ENCODE data around the gene HOXA11. TPM values are rescaled to one million over a fixed set of nuclear protein-coding genes. Genes with fewer than 3 reads are reported as not detected.

Gene HOXA11
- total RNA-seq, 1 donor from 2014 or later = 10.7 TPM

DNA sequence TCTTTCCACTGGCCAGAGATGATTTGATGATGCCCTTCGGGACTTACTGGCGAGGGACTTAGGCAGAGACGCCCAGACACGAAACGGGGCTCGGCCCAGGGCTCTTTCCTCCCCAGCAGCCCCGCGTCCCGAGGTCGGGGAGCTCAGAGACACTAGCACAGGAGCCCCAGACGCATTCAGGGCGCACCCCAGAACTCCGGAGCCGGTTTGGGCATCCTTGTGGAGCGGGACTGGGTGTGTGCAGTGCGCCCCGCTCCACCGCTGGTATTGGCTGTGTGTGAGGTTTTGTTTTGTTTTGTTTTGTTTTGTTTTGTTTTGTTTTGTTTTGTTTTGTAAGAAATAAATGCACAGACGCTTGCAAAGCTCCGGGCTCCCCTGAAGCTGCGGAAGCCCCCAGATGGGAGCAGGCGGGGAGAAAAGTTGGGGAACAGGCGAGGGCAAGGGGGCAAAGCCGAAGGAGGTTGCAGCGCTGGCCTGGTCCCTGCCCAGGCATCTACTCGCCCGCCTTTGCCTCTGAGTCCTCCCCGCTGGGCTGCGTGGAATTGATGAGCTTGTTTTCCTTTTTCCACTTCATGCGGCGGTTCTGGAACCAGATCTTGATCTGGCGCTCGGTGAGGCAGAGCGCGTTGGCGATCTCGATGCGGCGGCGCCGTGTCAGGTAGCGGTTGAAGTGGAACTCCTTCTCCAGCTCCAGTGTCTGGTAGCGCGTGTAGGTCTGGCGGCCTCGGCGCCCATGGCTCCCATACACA lies 39.7 kb downstream of the HOXA11 start:
- H3K4me3 ChIP-seq (ENCODE audit: low read depth, low read length) = peak overlapping the region; percentile 75
- no peak for DNase-seq (ENCODE audit: low read depth)
- TF ChIP-seq, protein P1, sequence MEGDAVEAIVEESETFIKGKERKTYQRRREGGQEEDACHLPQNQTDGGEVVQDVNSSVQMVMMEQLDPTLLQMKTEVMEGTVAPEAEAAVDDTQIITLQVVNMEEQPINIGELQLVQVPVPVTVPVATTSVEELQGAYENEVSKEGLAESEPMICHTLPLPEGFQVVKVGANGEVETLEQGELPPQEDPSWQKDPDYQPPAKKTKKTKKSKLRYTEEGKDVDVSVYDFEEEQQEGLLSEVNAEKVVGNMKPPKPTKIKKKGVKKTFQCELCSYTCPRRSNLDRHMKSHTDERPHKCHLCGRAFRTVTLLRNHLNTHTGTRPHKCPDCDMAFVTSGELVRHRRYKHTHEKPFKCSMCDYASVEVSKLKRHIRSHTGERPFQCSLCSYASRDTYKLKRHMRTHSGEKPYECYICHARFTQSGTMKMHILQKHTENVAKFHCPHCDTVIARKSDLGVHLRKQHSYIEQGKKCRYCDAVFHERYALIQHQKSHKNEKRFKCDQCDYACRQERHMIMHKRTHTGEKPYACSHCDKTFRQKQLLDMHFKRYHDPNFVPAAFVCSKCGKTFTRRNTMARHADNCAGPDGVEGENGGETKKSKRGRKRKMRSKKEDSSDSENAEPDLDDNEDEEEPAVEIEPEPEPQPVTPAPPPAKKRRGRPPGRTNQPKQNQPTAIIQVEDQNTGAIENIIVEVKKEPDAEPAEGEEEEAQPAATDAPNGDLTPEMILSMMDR (conservative IDR thresholded peaks at IDR 0.05; ENCODE audit: low read depth, low read length) = no peak

DNA sequence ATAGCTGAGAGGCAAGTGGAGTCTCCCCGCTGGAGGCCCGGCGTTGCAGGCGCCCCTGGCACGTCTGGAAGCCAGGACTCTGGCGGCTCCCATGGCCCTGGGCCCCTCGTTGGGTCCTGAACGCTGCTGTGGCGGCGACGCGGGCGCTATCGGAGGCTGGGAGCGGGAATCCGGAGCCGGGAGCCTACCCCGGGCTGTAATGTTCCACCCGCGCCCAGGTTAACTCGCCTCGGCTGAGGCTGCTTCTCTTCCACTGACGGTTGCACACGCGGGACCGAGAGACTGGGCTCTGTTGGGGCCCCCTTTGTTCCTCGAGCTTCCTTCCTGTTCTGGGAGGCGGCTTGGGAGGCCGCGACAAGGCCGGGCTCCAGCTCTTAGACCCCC lies 40.3 kb downstream of the HOXA11 start:
- peak overlapping the region; percentile 75 for H3K4me3 ChIP-seq (ENCODE audit: low read depth, low read length)
- DNase-seq (ENCODE audit: low read depth) = no peak
- TF ChIP-seq, protein P1 (conservative IDR thresholded peaks at IDR 0.05; ENCODE audit: low read depth, low read length) = no peak

DNA sequence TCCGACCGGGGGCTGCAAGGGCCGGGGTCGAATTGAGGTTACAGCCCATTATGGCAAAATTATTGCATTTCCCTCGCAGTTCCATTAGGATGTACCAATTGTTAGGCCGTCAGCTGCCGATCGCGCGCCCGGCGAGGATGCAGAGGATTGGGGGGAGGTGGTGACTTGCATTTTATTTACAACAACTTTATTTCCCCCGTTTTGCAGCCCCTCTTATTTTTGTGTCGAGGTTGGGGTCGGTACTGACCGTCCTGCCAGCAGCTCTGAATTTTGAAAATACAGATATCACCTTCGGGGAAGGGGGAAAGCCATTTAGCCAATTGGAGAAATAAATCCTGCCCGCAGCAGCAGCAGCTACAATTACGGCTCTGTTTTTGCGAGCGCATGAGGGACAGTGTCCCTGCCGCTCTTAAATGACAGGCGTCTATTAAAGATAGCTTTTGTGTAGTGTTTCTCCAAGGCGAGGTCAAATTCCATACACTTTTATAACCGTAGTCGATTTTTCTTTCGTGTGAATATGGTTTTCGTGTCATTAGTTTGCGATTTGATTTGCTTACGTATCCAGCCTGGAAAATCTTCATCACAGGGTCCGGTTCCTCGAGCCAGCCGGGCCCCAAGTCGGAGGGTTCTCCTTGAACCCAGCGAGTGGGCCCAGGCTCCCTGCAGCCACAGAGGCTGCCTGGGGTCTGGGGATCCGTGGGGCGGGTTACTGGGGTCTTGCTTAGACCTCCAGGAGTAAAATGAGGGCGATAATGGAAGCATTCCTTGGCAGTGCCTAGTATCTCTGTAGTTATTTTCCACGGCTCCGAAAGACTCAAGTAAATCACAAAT lies 40.9 kb downstream of the HOXA11 start:
- H3K4me3 ChIP-seq (ENCODE audit: low read depth, low read length) = peak overlapping the region; percentile 75
- DNase-seq (ENCODE audit: low read depth) = no peak

DNA sequence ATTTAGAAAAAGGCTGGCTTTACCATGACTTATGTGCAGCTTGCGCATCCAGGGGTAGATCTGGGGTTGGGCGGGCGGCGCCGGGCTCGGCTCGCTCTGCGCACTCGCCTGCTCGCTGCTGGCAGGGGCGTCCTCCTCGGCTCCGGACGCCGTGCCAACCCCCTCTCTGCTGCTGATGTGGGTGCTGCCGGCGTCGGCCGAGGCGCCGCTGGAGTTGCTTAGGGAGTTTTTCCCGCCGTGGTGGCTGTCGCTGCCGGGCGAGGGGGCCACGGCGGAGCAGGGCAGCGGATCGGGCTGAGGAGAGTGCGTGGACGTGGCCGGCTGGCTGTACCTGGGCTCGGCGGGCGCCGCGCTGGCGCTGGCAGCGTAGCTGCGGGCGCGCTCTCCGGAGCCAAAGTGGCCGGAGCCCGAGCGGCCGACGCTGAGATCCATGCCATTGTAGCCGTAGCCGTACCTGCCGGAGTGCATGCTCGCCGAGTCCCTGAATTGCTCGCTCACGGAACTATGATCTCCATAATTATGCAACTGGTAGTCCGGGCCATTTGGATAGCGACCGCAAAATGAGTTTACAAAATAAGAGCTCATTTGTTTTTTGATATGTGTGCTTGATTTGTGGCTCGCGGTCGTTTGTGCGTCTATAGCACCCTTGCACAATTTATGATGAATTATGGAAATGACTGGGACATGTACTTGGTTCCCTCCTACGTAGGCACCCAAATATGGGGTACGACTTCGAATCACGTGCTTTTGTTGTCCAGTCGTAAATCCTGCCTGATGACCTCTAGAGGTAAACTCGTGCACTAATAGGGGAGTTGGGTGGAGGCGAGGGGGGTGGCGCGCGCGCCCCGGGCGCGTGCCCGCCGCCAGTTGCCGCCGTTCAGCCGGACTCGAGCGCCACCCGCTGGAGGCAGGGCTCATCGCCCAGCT lies 41.7 kb downstream of the HOXA11 start, which contains the start of gene HOXA5:
TSS of gene HOXA5 (minus strand) at position 659 of the 927 bp plus-strand sequence. CDS start at position 585, 74 bp downstream.
- H3K4me3 ChIP-seq (ENCODE audit: low read depth, low read length) = peak within 1 kb of the TSS; percentile 75
- peak; percentile 90 for DNase-seq (ENCODE audit: low read depth)
- TF ChIP-seq, protein P1 (conservative IDR thresholded peaks at IDR 0.05; ENCODE audit: low read depth, low read length) = peak; percentile 88

More for the DNA sequence above, 40.9 kb downstream of the HOXA11 start:
- TF ChIP-seq, protein P1 (conservative IDR thresholded peaks at IDR 0.05; ENCODE audit: low read depth, low read length) = no peak

DNA sequence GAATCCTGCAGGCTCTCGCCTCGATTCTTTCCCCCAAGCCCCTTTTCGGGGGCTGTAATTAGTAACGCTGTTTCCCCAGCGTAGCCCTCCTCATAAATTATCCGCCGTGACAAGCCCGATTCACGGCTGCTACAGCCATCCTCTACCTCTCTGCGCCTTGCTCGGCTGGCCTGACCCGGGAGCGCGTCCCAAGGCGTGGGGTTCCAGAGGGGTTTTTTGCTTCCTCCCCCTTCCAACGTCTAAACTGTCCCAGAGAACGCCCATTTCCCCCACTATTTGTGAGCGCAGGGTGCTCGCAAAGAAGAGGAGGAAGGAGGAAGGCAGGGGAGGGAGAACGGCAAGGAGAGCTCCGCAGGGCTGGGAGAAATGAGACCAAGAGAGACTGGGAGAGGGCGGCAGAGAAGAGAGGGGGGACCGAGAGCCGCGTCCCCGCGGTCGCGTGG lies 42.4 kb downstream of the HOXA11 start:
- TF ChIP-seq, protein P1 (conservative IDR thresholded peaks at IDR 0.05; ENCODE audit: low read depth, low read length) = no peak
- DNase-seq (ENCODE audit: low read depth) = no peak
- peak overlapping the region; percentile 75 for H3K4me3 ChIP-seq (ENCODE audit: low read depth, low read length)

DNA sequence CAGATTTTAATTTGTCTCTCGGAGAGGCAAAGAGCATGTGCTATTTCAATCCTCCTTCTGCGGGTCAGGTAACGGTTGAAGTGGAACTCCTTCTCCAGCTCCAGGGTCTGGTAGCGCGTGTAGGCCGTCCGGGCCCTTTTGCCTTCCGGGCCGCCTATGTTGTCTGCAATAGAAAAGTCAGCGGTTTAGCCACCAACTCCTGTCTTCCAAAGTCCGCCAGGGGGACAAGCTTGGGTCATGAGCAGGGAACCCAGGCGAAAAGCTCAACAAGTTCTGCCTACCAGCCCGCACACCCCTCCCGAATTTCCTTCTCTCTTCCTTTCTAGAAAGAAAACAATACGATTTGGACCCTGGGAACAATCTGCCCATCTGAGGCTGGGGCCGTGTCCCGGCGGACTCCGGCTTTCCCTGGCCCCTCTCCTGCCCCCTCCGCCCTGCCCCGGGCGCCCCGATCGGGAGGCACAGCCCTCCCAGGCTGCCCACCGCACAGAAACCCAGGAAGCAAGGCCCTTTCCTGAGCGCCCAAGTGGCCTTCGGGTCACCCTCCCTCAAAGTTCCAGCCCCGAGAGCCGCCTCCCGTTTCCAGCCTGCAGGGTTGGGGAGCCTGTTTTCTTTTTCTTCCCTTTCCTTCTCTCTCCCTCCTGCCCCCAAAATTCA lies 43.0 kb downstream of the HOXA11 start:
- H3K4me3 ChIP-seq (ENCODE audit: low read depth, low read length) = peak overlapping the region; percentile 75
- DNase-seq (ENCODE audit: low read depth) = no peak
- TF ChIP-seq, protein P1 (conservative IDR thresholded peaks at IDR 0.05; ENCODE audit: low read depth, low read length) = peak; percentile 43
